Breast epithelium (tissue), 3 donors: ENCODE measurements around the gene GNAI3.

Experiments
- CTCF ChIP-seq, 3 donors: fragments of 450-650 bp; IDR thresholded peaks; one replicate each; pipeline ENCODE4 v1.5.1; 2016 to 2017; ENCODE audit warnings: antibody characterized with exemption in 3 of 3, mild to moderate bottlenecking in 3 of 3, moderate library complexity in 3 of 3
- POLR2A ChIP-seq: fragments of 450-650 bp; IDR thresholded peaks from one replicate; pipeline ENCODE4 v1.6.1; 2016; ENCODE audit warnings: antibody characterized with exemption, mild to moderate bottlenecking, moderate library complexity
- POLR2AphosphoS5 ChIP-seq, 3 donors: sonication (generic); formaldehyde crosslinking; IDR thresholded peaks; one replicate each; pipeline ENCODE4 v1.6.1; 2017; ENCODE audit warnings: antibody characterized with exemption in 3 of 3

- no peak for TF ChIP-seq CTCF (IDR thresholded peaks at IDR 0.05)
- no peak for TF ChIP-seq POLR2A
- TF ChIP-seq POLR2AphosphoS5 (IDR thresholded peaks at IDR 0.05): no peak
Observed at GRCh38 chr1:109516872-109517271, 31.5 kb upstream of the GNAI3 start.
